Pons (tissue), 1 donor: ENCODE data around the gene GPC5.
A peak's percentile ranks its signal among the peaks of the same experiment; 100 is the strongest.
"Not testable (repeated sequence)": the region's sequence is repeated elsewhere in the genome, so short reads cannot be mapped to it uniquely, and the experiment has no call there.

Experiments
- DNase-seq: peaks from one replicate; pipeline ENCODE4 v3.0.0-alpha.2; 2016; ENCODE audit warnings: low spot score

The GPC5 gene

GRCh38 chr13:92463134-92463533 is 1064.7 kb downstream of the GPC5 start:
- peak; percentile 31 for DNase-seq

DNA sequence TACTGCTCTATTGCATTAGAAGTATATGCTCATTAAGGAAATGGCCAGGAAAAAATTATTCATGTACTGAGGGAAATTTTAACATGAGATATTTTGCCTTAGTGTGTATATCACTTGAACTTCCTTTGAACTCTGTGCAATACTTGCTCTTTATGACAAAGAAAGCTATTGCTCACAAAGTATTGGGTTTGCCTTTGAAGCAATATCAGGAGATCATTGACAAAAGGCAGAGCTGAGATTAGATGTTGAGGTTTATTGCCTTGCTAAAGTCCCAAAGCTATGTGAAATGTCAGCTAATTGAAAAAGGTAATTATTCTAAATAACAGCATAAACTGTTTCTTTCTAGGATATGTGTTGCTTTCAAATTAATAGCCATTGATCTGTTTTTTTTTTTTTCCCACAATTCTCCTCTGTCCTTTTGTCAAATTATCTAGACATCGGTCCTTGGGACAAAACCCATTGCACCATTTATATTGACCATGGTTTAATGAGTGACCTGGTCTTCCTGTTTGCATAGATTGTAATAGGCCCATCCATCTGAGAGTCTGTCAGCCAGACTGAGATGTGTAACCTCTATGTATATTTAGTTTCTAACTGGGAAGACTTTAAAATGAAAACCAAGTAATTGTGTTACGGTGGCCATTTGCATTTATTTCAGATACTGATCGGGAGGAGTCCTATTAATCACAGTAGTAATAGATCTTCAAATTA is 1075.5 kb downstream of the GPC5 start:
- no peak for DNase-seq

DNA sequence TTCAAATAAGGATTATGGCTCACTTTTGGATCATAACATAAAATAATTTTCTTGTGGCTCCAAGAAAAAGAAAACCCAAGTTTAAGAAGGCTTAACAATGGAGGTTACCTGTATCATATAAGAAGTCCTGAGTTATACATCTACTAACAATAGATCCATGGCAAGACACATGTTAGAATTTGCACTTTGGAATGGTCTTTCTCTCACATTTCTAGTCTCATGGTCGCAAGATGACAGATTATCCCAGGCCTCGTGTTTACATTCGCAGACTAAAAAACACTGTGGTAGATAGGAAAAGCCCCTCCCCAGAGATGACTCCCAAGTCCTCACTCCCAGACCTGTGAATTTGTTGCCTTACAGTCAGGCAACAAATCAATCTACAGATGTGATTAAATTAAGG is 1082.0 kb downstream of the GPC5 start:
- DNase-seq = no peak

DNA sequence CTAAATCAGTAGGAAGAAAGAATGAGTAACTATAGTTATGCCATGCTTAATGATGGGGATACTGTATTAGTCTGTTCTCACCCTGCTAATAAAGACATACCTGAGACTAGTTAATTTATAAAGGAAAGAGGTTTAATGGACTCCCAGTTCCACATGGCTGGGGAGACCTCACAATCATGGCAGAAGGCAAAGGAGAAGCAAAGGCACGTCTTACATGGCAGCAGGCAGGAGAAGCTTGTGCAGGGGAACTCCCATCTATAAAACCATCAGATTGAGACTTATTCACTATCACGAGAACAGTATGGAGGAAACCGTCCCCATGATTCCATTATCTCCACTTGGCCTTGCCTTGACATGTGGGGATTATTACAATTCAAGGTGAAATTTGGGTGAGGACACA is 1084.4 kb downstream of the GPC5 start:
- not testable (repeated sequence) for DNase-seq

DNA sequence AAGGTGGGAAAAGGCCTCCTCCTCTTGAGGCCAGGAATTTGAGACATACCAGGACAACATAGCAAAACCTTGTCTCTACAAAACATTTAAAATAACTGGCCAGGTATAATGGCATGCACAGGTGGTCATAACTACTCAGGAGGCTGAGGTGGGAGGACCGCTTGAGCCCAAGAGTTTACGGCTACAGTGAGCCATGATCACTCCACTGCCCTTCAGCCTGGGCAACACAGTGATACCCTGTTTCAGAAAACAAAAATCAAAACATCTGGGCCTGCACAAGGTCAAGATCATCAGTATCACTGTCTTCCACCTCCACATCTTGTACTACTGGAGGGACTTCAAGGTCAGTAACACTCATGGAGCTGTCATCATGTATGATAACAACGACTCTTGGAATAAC is 1085.5 kb downstream of the GPC5 start:
- DNase-seq = no peak

GRCh38 chr13:92487238-92487637 is 1088.8 kb downstream of the GPC5 start:
- no peak for DNase-seq

DNA sequence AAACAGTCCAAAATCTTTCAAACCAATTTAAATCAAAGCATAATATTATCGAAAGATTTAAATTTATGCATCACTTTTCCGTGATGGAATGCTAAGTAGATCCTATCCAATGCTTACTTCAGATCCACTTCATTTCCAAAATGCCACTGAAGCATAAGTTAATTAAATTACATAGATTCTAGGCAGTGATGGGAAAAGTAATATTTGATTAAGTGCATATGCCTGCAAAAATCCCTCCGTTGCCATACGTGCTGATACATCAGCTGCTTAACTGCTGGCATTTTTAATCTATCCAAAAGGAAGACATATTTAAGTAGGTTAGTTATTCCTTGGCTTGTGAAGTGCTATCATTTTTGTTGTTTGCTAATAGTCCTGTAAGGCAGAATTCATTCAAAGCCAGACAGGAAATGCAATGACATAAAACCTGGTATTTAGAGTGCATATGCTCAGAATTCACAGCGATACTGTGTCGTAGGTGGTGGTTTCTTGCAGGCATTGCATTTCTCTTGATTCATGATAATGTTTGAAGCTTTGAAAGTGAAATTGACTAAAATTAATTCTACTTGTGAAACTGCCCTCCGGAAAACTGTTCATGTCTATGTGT is 1089.9 kb downstream of the GPC5 start:
- no peak for DNase-seq

DNA sequence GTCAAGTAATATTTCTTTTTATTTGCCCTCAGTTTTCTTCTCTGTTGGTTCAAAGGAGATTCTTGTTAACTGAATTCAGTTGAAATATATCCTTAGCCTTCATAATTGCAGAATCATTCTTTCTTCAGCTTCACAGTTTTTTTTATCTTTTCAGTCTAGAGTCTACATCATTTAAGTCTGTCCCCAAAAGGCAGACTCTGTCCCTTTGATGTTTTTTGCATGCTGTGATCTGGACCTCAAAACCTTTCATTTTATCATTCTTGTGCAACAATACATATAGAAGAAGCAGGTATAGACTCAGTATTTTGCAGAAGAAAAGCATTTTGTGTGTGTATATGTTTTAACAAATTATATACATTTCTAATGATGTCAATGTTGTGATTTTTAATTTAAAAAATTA is 1093.4 kb downstream of the GPC5 start:
- no peak for DNase-seq

DNA sequence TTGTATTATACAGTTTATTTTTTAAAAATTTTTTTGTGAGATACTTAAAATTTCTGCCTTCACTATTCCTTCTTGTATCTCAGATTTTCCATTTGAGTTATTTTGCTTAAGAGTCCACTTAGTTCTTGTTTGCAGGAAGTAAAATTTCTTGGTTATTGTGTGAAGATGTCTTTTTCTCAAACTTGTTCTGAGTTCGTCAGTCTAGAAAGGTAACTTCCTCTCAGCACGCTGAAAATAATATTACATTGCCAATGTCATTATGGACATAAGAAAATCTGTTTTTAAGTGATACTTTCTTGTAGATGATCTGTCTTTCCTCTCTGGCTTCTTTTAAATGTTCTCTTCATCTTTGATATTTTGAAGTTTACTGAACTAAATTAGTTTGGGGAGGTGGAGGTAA is 1096.5 kb downstream of the GPC5 start:
- DNase-seq = no peak

DNA sequence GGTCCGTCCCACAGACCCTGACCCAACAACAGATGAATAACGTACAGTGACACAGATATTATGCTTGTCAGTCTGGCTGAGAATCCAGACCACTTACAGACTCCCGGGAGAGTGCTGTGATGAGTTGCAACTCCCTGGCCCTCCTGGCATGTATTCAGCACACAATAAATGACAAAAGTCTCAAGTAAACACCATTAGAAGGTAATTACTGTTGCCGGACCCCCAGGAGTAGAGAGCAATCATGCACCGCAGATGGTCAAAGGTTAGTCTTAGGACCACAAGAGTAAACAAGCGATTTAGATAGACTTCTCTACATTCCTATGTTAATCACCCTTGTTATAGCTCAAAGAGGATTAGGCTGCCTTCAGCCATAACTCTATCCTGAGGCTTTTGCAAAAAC is 1101.8 kb downstream of the GPC5 start:
- no peak for DNase-seq

DNA sequence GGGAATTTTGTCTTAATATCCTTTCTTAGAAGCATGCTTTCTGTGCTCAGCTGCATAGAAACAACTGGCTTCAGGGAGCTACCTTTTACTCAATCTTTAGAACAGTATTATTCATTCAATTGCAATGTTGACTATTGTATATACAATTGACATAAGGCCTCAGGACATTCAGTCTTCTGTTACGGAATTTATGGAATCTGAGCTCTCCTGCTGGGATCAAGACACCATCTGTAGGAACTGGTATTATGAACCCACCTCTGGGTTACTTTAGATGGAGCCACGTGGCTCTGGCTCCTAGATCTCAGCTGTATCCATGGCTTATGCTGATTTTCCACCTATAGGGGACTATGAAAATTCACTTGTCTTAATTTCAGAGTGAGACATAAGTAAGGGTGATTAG is 1112.0 kb downstream of the GPC5 start:
- no peak for DNase-seq

DNA sequence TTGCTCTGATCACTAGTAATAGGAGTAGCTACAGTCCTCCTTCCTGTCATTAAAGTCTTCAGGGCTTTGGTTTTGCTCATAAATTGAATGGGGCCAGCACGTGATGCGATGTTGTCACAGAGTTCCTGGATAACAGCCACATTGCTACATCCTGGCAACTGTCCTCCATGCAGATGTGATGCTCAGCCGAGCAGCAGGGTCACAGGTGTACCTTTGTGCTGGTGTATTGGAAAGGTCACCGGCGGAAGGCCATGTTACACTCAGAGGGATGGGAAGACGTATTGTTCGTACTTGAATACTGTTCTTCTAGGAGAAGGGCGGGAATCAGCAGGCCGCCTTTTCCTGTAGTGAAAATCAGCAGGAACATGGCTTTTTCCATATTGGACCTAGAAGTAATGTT is 1114.4 kb downstream of the GPC5 start:
- DNase-seq = no peak

GRCh38 chr13:92513672-92514071 is 1115.3 kb downstream of the GPC5 start:
- no peak for DNase-seq

GRCh38 chr13:92514420-92515125 is 1116.2 kb downstream of the GPC5 start:
- DNase-seq = no peak

DNA sequence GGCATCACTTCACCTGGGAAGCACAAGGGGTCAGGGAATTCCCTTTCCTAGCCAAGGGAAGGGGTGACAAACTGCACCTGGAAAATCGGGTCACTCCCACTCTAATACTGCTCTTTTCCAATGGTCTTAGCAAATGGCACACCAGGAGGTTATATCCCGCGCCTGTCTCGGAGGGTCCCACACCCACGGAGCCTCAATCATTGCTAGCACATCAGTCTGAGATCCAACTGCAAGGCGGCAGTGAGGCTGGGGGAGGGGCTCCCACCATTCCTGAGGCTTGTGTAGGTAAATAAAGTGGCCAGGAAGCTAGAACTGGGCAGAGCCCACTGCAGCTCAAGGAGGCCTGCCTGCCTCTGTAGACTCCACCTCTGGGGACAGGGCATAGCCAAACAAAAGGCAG is 1118.5 kb downstream of the GPC5 start:
- not testable (repeated sequence) for DNase-seq

DNA sequence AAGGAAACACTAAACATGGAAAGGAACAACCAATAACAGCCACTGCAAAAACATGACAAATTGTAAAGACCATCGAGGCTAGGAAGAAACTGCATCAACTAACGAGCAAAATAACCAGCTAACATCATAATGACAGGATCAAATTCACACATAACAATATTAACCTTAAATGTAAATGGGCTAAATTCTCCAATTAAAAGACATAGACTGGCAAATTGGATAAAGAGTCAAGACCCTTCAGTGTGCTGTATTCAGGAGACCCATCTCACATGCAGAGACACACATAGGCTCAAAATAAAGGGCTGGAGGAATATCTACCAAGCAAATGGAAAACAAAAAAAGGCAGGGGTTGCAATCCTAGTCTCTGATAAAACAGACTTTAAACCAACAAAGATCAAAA is 1120.2 kb downstream of the GPC5 start:
- not testable (repeated sequence) for DNase-seq

DNA sequence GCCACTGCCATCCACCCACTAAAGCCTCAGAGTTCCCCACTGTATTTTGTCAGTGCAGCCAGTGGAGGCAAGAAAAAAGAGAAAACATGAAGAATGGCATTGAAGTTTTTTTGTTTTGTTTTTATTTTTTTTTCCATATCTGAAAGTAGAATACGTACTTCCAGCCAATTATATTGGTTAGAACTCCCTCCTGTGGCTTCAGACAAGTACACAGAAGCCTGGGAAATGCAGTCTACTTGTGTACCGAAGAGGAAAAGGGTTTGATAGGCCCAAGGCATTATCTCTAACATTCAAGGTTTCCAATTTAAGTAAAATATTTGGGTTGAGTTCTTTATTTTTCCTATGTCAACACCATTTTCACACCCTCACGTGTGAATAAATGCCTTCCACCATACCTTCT is 1131.9 kb downstream of the GPC5 start:
- DNase-seq = no peak

DNA sequence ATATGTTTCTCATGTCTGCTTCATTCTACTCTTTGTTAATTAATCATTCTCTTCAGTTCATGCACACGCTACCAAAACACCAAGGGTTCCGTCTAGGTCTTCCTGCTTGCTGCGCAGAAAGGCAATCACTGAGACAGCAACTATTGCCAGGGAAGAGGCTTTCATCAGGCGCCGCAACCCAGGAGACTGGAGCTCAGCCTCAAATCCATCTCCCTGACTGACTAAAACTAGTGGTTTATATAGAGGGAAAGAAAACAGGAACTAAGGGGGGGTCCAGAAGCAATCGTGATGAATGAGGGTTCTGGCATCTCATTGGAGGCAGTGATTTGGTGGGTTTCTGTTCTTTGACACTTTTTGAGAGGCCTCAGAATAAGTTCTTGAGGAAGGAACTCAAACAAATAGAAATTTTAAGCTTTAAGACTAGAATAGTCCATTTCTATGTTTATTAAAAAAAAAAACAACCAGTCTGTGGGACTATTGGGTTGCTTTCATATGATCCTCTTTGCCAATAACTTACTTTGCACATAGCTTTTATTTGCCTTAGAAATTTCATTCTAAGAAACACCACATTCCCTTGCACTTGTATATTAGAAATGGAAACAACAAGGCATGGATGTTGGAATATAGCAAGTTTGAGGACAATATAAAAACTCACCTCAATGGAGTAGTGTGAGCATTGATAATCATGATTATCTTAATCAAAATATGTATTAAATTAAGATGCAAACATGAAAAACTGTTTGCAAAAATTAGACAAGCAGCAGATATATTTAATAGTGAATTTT is 1137.0 kb downstream of the GPC5 start:
- no peak for DNase-seq

- no peak for DNase-seq
Observed at GRCh38 chr13:92537471-92537870, 1139.0 kb downstream of the GPC5 start.

DNA sequence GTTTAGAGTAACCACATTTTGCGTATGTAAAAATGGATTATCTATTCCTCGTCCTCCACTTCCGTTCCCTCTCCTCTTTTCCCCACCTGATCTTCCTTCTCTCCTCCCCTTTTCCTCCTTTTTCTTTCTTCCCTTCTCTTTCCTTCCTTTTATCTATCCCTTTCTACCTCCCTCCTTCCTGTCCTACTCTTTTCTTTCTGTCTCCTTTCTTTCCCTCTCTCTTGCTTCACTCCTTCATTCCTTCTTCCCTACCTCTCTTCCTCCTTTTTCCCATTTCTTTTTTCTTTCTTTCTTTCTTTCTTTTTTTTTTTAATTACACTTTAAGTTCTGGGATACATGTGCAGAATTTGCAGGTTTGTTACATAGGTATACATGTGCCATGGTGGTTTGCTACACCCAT is 1139.7 kb downstream of the GPC5 start:
- DNase-seq = no peak

GRCh38 chr13:92539148-92539547 is 1140.7 kb downstream of the GPC5 start:
- DNase-seq = not testable (repeated sequence)

DNA sequence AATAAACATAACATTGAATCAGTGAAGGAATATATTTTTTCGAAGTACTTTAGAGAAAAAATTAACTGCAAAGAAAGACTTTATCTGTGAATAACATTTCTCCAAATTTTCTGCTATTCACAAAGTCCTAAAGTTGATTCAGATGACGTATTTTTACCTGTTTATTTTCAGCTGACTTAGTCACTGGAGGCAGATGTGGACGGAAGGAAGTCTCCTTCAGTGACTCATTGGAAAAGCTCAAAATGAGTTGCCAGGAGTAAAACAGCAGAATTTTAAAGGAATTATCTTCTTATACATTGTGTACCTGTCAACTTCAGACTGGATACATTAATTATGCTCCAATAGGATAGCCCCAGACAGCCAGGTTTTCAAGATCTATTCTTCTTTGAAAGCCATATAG is 1148.8 kb downstream of the GPC5 start:
- DNase-seq = no peak

DNA sequence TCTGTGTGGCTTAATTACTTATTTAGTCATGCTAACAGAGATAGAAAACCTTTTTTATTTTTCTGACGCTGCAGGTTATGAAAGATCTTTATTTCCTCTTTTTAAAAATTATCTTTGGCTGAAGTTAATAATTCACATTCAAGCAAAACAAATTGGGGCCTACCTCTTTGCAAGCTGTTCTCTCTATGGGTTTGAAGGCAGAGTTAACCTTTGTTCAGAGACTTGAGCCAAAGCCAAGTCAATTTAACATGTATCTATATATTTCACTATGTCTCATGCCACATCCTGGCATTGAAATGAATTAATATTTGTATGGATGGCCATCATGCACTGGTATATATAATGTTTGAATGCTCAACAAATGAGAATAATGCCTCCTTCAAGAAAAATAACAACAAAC is 1150.9 kb downstream of the GPC5 start:
- DNase-seq = no peak
